ENCODE results near the gene C14orf180.

- no peak for TF ChIP-seq CTCF (IDR thresholded peaks at IDR 0.05)
- TF ChIP-seq POLR2A (IDR thresholded peaks at IDR 0.05) = no peak
These were observed 33.5 kb upstream of the C14orf180 start for GRCh38 chr14:104545942-104546501.
